ENCODE results near the gene SRC.

Gene SRC

GRCh38 chr20:37431786-37432185, 85.8 kb downstream of the SRC start:
- in situ Hi-C loops (cut with HindIII; ENCODE audit: low sequenced_read_pairs): no loop called here
- no peak for DNase-seq (ENCODE audit: low read depth)
- no peak overlapping the region for H3K4me3 ChIP-seq (ENCODE audit: low read depth, low read length)
- no peak for TF ChIP-seq CTCF (IDR thresholded peaks at IDR 0.05; ENCODE audit: low read depth, low read length, missing control alignments)

- no peak for TF ChIP-seq CTCF (IDR thresholded peaks at IDR 0.05; ENCODE audit: low read depth, low read length, missing control alignments)
- in situ Hi-C loops (cut with HindIII; ENCODE audit: low sequenced_read_pairs): no loop called here
Observed at GRCh38 chr20:37432606-37433005, 86.7 kb downstream of the SRC start.

GRCh38 chr20:37435607-37436006, 89.7 kb downstream of the SRC start:
- no peak for DNase-seq (ENCODE audit: low read depth)

More at GRCh38 chr20:37432606-37433005, 86.7 kb downstream of the SRC start:
- no peak for DNase-seq (ENCODE audit: low read depth)
- H3K4me3 ChIP-seq (ENCODE audit: low read depth, low read length): no peak overlapping the region

GRCh38 chr20:37436527-37437186, 90.7 kb downstream of the SRC start:
- in situ Hi-C loops (cut with HindIII; ENCODE audit: low sequenced_read_pairs): no loop called here
- no peak overlapping the region for H3K4me3 ChIP-seq (ENCODE audit: low read depth, low read length)
- DNase-seq (ENCODE audit: low read depth): no peak
- TF ChIP-seq CTCF (IDR thresholded peaks at IDR 0.05; ENCODE audit: low read depth, low read length, missing control alignments): no peak

More at GRCh38 chr20:37435607-37436006, 89.7 kb downstream of the SRC start:
- TF ChIP-seq CTCF (IDR thresholded peaks at IDR 0.05; ENCODE audit: low read depth, low read length, missing control alignments): no peak
- no peak overlapping the region for H3K4me3 ChIP-seq (ENCODE audit: low read depth, low read length)
- in situ Hi-C loops (cut with HindIII; ENCODE audit: low sequenced_read_pairs): no loop called here

GRCh38 chr20:37437676-37438075, 91.7 kb downstream of the SRC start:
- no peak overlapping the region for H3K4me3 ChIP-seq (ENCODE audit: low read depth, low read length)
- TF ChIP-seq CTCF (IDR thresholded peaks at IDR 0.05; ENCODE audit: low read depth, low read length, missing control alignments): no peak
- in situ Hi-C loops (cut with HindIII; ENCODE audit: low sequenced_read_pairs): no loop called here
- DNase-seq (ENCODE audit: low read depth): no peak

GRCh38 chr20:37438464-37439222, 92.7 kb downstream of the SRC start:
- no peak for DNase-seq (ENCODE audit: low read depth)
- H3K4me3 ChIP-seq (ENCODE audit: low read depth, low read length): no peak overlapping the region
- in situ Hi-C loops (cut with HindIII; ENCODE audit: low sequenced_read_pairs): no loop called here

More at GRCh38 chr20:37438464-37439222, 92.7 kb downstream of the SRC start:
- no peak for TF ChIP-seq CTCF (IDR thresholded peaks at IDR 0.05; ENCODE audit: low read depth, low read length, missing control alignments)
